Stimulated activated CD8-positive, alpha-beta memory T cell treated with anti-CD3 and anti-CD28 coated beads, Interleukin-7, amount 100 ng/mL, for 1 hour (primary cell): ENCODE data around the gene CDCA3.
A peak's percentile ranks its signal among the peaks of the same experiment; 100 is the strongest.

Source experiments
- DNase-seq, 2 donors: peaks; one replicate each; pipeline ENCODE4 v3.0.0-alpha.2; 2020; ENCODE audit warnings: low read depth in 2 of 2

CDCA3 gene

GRCh38 chr12:6832125-6832524 lies 19.0 kb downstream of the CDCA3 start:
- DNase-seq: no peak

- no peak for DNase-seq
Observed at GRCh38 chr12:6831450-6831995, 19.6 kb downstream of the CDCA3 start.

DNA sequence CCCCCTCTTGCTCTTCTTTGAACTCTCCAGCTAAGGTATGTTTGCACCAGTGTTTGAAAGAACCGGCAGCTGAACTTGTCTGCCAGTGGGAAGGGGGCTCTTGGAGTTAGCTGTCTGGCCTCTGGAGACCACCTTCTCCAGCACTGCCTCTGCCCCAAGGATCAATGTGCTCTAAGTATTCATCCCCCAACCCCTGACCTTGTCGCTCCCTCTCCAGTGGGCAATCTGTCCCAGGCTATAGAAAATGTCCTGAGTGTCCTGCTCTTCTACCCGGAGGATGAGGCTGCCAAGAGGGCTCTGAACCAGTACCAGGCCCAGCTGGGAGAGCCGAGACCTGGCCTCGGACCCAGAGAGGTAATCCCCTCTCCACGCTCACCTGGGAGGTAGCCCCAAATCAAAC lies 20.1 kb downstream of the CDCA3 start:
- DNase-seq: no peak

- DNase-seq: no peak
Observed at GRCh38 chr12:6830286-6830890, 20.7 kb downstream of the CDCA3 start.

- no peak for DNase-seq
Observed at GRCh38 chr12:6829536-6830220, 21.4 kb downstream of the CDCA3 start.

DNA sequence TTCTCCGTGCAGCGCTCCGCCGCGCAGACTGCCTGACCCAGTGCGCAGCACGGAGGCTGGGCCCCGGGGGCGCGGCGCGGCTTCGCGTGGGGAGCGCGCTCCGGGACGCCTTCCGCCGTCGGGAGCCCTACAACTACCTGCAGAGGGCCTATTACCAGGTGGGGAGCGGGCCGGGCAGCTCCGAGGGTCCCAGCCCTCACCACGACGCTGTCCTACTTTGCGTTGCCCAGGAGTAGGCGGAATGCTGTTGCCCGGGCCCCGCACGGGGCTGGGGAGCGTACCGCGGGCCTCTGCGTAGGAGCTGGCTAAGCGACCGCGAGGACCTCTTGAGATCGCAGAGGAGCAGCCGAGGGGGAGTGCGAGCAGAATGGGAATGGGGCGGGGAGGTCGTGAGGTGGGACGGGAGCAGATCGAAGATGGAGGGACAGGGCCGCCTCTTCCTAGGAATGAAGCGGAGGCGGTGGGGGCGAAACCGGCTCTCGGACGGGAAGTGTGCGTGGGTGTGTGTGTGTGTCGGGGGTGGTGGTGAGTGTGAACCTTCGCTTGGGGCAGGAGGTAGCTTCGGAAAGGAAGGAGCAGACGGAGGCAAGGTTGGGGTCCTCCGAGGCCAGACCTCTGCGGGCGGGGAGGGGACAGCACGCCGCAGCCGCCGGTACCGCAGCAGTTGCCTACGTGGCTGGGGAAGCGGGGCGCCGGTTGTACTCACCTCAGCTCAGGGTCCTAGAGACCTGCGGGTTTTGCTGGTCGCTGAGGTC lies 22.1 kb downstream of the CDCA3 start:
- no peak for DNase-seq

DNA sequence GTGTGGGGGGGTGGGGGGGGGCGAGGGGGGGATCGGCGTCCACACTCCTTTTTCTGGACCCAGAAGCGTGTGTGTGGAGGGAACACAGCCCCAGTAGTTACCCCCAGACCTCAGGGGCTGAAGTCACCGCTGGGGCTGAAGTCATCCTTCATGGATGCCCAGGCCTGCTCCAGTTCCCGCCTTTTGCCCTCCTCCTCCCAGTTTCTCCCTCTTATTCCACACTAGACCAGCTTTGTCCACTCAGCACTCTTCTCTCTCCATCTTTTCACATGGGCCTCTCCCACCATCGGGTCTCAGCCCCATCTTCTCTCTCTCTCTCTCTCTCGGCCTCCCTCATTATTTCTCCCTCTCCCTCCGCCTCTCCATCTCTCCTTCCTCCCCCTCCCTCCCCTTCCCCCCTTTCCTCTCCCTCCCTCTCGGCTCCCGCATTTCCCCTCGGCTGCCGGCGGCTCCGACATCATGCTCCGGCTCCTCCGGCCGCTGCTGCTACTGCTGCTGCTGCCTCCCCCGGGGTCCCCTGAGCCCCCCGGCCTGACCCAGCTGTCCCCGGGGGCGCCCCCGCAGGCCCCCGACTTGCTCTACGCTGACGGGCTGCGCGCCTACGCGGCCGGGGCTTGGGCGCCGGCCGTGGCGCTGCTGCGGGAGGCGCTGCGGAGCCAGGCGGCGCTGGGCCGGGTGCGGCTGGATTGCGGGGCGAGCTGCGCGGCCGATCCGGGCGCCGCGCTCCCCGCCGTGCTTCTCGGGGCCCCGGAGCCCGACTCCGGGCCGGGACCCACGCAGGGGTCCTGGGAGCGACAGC lies 22.9 kb downstream of the CDCA3 start, which contains the start of gene P3H3:
P3H3 (plus strand) TSS at position 426 of the 799 bp plus-strand sequence; CDS start at position 460, 34 bp downstream.
- DNase-seq: no peak

DNA sequence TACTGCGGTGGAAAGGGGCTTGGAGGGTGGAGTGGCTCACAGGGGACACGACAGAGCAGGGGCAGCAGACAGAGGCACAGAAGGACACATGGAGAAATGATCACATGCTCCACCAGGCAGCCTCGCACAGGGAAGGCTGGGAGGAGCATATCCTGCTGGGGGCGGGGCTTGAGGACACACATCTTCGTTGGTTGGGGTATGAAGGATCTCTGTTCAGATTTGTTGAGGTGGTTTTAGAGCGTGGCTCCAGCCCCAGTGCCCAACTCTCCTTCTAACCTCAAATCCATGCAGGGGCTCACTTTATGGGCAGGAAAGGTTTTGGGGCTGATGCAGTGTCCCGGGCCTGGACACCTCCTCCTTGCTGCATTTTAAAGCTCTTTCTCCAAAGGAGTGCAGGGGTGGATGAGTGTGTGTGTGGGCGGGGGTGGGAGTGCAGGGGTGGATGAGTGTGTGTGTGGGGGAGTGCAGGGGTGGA lies 23.6 kb downstream of the CDCA3 start:
- DNase-seq: no peak

GRCh38 chr12:6826734-6827436 lies 24.2 kb downstream of the CDCA3 start:
- DNase-seq: no peak

GRCh38 chr12:6826125-6826733 lies 24.9 kb downstream of the CDCA3 start:
- DNase-seq: no peak

DNA sequence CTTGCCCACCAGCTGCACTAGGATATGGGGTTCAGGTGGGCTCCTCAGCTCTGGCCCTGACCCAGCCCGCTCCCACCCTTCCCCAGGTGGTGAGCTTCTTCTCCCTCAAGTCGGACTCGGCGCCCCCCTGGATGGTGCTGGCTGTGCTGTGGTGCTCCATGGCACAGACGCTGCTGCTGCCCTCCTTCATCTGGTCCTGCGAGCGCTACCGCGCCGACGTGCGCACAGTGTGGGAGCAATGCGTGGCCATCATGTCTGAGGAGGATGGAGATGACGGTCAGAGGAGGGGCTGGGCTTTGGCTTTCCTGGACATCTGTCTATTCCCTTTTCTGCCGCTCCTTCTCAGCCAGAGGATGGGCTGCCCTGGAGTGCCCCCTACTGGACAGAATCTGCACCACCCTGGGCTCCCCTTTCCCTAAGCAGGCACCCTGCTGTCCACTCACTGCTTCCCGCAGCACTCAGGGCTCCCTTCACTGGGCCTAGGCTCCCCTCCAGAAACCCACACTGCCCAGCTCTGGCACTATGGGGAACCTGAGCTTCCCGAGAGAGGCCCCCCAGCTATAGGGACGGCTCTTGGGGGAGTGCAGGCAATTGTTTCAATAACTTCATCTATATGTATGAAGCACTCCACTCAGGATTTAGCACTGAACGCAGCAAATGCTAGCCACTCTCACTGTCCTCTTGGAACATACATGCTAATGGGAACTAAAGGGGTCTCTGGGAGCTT lies 25.5 kb downstream of the CDCA3 start:
- DNase-seq: peak; percentile 50 to 68

DNA sequence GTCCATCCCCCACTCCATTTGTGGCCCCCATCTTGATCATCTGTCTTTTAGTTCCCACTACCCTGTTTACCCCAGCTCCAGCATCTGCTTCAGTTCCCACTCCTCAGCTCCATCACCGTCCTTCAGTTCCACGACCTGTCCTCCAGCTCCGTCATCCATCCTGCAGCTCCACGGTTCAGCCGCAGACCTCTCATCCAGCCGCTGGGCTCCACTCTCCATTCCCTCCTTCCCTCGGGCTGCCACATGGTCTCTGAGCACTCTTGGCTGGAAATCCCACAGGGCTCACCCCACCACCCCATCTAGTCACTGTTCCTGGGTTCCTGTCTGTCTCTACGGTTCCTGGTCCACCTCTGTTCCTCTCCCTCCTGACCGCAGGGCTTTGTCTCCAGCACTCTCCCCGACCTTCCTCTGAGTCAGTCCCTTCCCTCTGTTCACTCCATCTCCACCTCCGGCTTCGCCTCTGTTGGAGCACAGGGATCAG lies 26.1 kb downstream of the CDCA3 start:
- no peak for DNase-seq

DNA sequence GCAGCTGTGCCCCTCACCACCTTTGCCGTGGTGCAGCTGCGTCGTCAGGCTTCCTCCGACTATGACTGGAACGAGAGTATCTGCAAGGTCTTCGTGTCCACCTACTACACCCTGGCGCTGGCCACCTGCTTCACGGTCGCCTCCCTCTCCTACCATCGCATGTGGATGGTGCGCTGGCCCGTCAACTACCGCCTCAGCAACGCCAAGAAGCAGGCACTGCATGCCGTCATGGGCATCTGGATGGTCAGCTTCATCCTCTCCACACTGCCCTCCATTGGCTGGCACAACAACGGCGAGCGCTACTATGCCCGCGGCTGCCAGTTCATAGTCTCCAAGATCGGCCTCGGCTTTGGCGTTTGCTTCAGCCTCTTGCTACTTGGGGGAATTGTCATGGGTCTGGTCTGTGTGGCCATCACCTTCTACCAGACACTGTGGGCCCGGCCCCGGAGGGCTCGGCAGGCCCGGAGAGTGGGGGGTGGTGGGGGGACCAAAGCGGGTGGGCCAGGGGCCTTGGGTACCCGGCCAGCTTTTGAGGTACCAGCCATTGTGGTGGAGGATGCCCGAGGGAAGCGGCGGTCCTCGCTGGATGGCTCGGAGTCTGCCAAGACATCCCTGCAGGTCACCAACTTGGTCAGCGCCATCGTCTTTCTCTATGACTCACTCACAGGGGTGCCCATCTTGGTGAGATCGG lies 26.9 kb downstream of the CDCA3 start:
- DNase-seq: no peak

DNA sequence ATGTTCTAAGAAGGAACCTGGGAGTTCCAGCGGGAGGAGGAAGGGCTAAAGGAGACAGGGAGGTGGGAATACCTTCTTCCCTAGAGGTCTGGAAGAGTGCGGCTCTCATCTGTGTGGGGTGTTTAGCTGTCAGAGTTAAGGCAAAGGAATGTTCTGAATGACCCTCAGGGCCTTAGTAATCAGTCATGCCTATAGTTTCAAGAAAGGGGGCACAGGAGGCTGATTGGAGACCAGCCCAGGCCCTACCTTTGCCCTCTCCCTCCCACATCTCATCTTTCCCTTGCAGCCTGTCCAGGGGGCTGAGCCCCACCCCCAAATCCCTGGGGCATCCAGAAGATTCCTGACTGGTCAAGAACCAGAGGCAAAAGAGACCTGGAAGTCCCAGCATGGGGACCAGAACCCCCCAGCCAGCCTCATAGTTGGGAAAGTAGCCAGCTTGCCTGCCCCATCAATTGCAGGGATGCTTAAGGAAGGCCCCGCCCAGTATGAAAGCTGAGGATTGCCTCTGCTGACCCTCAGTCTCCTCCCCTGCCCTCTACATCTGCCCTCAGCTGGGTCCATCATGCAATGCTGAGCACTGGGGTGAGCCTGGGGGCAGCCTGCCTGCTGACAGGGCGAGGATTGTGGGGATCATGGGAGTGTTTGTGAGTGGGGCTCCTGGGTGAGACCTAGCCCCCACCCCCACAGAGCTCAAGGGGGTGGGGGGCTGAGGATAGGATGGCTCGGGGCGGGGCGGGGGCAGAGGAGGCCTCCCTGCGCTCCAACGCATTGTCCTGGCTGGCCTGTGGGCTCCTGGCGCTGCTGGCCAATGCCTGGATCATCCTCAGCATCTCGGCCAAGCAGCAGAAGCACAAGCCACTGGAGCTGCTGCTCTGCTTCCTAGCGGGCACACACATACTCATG lies 27.7 kb downstream of the CDCA3 start:
- DNase-seq: no peak

DNA sequence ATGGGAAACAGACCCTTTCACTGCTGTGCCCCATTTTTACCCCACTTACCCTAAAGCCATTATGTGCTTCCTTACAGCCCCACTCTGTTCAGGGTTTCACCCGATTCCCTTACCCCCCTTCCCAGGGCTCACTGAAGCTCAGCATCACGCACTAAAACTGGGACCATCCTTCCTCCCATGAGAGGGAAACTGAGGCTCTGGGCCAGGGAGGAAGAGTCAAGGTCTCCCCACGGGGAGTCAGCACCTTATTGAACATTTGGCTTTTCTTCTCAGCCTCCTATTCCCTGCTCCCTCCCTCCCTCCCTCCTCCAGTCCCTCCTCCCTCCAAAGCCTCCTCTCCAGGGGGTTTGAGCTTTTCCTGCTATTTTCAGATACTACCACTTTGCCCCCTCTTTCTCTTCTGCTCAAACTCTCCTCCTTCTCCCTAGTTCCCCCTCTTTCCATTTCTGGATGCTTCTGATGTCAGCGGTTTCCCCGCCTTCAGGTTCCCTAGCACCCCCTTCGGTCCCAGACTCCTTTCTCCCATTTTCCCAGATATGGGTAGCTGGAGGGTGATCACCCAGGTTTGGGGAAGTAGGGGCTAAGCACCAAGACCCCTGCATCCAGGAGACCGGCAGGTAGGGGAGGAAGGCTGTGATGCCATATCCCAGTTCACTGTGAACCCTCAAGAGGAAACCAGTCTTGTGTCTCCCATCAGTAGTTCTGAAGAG lies 28.5 kb downstream of the CDCA3 start:
- no peak for DNase-seq

DNA sequence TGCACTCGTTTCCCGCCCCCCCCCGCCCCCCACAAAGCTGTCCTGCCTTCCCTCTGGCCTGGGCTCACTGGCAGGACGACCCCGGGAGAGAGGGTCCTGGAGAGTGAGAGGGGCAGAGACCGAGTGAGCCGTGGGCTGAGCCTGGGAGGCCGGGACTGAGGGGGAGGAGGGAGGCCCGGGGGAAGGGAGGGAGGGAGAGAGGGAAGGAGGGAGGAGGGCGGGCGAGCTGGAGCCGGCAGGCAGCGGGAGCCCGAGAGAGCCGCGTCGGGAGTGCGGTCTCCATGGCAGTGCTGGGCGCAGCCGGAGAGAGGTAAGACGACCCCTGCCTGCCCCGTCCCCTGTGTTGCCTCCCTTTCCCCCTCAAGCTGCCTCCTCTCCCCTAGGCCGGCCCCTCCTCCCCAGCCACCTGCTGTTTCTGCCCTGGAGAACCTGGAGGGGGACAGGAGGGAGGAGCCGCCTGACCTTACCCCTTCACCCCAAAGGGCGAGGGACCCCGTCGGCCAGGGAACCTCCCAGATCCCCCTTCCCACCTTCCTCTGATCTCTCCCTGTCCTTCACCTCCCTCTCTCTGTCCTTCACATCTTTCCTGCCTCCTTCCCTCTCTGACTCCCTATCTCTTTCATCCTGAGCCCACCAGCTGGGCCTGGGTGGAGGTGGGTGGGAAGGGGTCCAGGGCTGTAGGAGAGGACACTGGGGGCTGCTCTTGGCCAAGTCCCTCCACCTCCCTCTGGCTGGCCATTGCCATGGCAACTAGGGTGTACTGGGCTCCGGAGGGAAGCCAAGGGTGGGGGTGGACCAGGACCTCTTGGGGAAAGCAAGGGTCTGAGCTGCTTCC lies 29.3 kb downstream of the CDCA3 start, which contains the start of gene GPR162:
GPR162 (plus strand) TSS at position 231 of the 835 bp plus-strand sequence. CDS start 2,078 bp downstream, outside the sequence.
- DNase-seq: no peak
